RWPE1 (cell line): ENCODE results near the gene FLNC.

Experiments used
- CTCF ChIA-PET: fragments of 350-600 bp; sonication (Branson Sonifier 250); formaldehyde crosslinking; extraction: SDS; loops from one replicate; lab custom pipeline; 2021; lab: Yijun Ruan, JAX
- POLR2A ChIA-PET: fragments of 400-600 bp; formaldehyde crosslinking; extraction: SDS; loops from one replicate; lab custom pipeline; 2020; ENCODE audit warnings: antibody characterized with exemption; ENCODE audit not compliant: low non-redundant PET; lab: Yijun Ruan, JAX
- DNase-seq: peaks from one replicate; pipeline ENCODE4 v3.0.0; 2012; ENCODE audit warnings: low spot score
- H3K27ac ChIP-seq: fragments of 450-650 bp; 2 replicates; pipeline ENCODE4 v1.5.1; 2017
- TF ChIP-seq, protein P1 (sequence below): fragments of 450-650 bp; conservative IDR thresholded peaks from 2 replicates; pipeline ENCODE4 v1.5.1; 2017; ENCODE audit warnings: low read depth, mild to moderate bottlenecking

Gene FLNC

DNA sequence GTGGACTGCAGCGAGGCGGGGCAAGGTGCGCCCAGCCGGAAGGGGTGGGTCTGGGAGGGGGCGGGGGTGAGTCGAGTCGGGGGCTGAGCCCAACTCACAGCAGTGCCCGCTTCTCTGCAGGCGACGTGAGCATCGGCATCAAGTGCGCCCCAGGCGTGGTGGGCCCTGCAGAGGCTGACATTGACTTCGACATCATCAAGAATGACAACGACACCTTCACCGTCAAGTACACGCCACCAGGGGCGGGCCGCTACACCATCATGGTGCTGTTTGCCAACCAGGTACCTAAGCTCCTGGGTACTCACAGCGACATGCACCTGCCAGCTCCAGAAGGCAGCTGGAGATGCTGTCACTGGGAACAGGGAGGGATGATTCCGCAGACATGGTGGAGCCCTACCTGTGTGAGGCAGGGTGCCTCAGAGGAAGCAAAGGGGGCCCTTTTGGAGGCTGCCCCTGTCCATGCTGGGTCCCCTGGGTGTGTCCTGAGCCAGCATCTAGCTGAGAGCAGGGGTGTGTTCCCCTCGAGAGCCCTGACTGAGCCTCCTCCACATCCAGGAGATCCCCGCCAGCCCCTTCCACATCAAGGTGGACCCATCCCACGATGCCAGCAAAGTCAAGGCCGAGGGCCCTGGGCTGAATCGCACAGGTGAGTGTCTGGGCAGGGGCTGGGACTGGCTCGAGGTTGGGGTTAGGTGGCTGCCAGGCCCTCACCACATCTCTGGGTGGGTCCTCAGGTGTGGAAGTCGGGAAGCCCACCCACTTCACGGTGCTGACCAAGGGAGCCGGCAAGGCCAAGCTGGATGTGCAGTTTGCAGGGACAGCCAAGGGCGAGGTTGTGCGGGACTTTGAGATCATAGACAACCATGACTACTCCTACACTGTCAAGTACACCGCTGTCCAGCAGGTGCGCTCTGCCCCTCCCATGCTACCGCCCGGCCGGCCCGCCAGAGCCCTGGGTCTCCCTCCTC, 12.8 kb downstream of the FLNC start:
- DNase-seq: no peak
- no peak overlapping the region for H3K27ac ChIP-seq
- ChIA-PET POLR2A (no interaction called here), CTCF (no interaction called here)
- TF ChIP-seq, protein P1, sequence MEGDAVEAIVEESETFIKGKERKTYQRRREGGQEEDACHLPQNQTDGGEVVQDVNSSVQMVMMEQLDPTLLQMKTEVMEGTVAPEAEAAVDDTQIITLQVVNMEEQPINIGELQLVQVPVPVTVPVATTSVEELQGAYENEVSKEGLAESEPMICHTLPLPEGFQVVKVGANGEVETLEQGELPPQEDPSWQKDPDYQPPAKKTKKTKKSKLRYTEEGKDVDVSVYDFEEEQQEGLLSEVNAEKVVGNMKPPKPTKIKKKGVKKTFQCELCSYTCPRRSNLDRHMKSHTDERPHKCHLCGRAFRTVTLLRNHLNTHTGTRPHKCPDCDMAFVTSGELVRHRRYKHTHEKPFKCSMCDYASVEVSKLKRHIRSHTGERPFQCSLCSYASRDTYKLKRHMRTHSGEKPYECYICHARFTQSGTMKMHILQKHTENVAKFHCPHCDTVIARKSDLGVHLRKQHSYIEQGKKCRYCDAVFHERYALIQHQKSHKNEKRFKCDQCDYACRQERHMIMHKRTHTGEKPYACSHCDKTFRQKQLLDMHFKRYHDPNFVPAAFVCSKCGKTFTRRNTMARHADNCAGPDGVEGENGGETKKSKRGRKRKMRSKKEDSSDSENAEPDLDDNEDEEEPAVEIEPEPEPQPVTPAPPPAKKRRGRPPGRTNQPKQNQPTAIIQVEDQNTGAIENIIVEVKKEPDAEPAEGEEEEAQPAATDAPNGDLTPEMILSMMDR: no peak

DNA sequence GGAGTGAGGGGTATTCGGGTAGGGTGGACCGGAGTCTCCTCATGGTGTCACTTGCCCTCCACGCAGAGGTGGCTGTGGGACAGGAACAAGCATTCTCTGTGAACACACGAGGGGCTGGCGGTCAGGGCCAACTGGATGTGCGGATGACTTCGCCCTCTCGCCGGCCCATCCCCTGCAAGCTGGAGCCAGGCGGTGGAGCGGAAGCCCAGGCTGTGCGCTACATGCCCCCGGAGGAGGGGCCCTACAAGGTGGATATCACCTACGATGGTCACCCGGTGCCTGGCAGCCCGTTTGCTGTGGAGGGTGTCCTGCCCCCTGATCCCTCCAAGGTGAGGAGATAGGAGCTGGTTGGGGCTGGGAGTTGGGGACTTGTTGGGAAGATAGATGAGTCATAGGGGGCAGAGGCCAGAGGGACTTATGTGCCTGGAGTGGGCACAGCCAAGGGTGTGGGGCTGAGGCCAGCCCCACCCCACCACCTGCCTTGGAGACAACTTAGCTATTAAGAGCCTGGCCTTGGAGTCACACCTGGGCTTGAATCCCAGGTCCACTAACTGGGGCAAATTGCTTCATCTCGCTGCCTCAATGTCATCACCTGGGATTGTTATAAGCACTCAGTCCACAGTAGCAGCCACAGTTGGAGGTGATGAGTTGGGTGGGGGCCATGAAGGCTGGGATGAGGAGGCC, 13.9 kb downstream of the FLNC start:
- ChIA-PET POLR2A (no interaction called here), CTCF (no interaction called here)
- no peak overlapping the region for H3K27ac ChIP-seq
- DNase-seq: no peak
- TF ChIP-seq, protein P1: no peak

DNA sequence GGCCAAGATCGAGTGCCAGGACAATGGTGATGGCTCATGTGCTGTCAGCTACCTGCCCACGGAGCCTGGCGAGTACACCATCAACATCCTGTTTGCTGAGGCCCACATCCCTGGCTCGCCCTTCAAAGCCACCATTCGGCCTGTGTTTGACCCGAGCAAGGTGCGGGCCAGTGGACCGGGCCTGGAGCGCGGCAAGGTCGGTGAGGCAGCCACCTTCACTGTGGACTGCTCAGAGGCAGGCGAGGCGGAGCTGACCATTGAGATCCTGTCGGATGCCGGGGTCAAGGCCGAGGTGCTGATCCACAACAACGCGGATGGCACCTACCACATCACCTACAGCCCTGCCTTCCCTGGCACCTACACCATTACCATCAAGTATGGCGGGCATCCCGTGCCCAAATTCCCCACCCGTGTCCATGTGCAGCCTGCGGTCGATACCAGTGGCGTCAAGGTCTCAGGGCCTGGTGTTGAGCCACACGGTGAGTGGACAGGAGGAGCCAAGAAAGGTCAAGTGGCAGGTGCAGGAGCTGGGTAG, 14.6 kb downstream of the FLNC start:
- ChIA-PET POLR2A (no interaction called here), CTCF (interaction anchor here (0.7 kb wide), 1 partner anchor 66 kb away, joined by 5 read pairs; no protein-coding TSS in a partner anchor)
- H3K27ac ChIP-seq: no peak overlapping the region
- TF ChIP-seq, protein P1: no peak
- DNase-seq: no peak

DNA sequence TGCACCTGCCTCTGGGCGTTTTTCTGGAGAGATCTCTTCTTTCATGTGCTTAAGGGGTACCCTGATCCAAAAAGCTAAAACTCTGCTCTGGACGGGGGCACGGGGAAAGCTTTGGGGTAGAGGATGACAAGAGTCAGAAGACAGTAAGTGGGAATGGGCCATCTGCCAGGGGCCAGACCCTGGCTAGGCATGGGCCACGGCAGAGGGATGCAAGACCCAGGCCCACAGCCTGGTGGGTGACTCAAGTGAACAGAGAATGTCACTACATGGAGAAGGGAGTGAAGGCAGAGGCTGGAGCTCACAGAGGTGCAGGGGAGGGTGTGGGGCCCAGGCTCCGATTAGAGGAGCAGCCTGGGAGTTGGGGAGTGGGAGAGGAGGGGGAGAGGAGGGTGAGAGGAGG, 15.3 kb downstream of the FLNC start:
- TF ChIP-seq, protein P1: no peak
- no peak for DNase-seq
- H3K27ac ChIP-seq: no peak overlapping the region
- ChIA-PET CTCF (interaction anchor here (0.7 kb wide), 1 partner anchor 67 kb away, joined by 5 read pairs; no protein-coding TSS in a partner anchor), POLR2A (no interaction called here)

DNA sequence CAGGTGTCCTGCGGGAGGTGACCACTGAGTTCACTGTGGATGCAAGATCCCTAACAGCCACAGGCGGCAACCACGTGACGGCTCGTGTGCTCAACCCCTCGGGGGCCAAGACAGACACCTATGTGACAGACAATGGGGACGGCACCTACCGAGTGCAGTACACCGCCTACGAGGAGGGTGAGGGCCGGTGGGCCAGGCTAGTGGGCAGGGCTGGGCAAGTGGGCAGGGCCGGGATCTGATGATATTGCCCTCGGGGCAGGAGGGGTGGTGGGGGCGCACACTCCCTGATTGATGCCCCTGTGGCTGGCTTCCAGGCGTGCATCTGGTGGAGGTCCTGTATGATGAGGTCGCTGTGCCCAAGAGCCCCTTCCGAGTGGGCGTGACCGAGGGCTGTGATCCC, 15.8 kb downstream of the FLNC start:
- ChIA-PET CTCF (no interaction called here), POLR2A (no interaction called here)
- DNase-seq: no peak
- TF ChIP-seq, protein P1: no peak
- H3K27ac ChIP-seq: no peak overlapping the region

DNA sequence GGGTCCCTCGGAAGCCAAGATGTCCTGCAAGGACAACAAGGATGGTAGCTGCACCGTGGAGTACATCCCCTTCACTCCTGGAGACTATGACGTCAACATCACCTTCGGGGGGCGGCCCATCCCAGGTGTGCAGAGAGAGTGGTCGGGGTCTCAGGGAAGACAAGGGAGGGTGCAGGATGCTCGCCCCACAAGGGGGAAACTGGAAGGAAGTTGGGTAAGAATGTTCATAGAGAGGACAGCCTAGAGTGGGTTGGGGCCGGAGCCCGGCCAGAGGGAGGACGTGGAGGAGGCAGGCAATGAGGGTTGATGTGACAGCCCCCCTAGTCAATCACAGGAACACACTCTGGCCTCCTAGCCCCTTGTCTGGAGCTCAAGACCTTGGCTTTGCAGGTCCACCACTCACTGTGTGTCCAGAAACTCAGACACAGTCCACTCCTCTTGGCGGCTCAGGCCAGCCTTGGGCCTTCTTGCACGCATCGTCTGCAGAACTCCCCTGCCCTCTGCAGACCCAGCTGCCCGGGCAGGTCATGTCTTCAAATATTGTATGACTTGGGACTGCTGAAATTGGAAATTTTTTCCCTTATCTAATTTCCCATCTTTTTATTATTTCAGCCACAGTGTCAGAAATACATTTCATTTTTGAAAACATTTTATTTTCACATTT, 16.7 kb downstream of the FLNC start:
- H3K27ac ChIP-seq: no peak overlapping the region
- TF ChIP-seq, protein P1: no peak
- ChIA-PET CTCF (no interaction called here), POLR2A (no interaction called here)
- DNase-seq: no peak
